GM19324 (cell line): Measurements from ENCODE around the gene IRAK2.

ENCODE experiments used
- ATAC-seq: cut with Tn5 transposase; IDR thresholded peaks from one replicate; pipeline ENCODE4 v1.9.1; 2021; ENCODE audit warnings: mild to moderate bottlenecking, moderate library complexity; ENCODE audit not compliant: unreplicated experiment, low FRiP score

Gene IRAK2

DNA sequence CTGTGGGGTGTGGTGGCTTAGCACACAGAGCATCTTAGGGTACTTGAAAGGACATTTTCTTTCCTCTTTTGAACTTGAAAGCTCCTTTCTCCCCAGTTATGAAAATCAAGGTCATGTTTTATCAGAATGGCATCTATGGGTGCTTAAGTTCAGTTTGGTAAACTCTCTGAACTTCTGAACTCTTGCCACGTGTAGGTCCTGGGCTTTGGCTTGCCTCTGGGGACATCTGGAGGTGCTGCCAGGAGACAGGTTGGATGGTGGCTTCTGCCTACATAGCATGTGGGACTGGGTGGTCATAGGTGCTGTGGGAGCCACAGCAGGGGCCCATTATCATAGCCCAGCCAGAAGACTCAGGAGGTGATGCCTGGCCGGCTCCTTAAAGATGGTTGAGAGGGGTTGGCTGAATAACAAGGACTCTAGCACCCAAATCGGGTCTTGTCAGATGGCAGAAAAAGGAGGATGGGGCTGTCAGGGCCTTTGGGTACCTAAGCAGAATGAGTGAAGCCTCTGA, 112.5 kb downstream of the IRAK2 start:
- ATAC-seq, result no peak

DNA sequence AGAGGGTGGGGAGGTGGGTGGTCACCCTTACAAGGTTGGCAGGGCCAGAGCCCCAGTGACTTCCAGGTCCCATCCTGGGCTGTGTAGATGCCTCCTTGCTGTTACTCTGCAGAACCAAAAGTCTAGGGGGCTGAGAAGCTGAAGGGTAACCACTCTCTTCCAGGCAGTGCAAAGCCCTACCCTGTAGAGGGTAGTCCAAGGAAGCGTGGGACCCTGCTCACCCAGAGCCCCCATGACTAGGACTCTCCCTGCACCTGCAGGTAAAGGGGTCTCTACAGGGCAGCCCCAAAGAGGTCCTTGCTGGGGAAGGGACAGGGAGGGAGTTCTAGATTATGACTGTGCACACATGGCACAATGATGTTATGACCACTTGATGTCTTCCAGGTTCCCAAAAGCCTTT, 113.8 kb downstream of the IRAK2 start:
- ATAC-seq, result no peak

DNA sequence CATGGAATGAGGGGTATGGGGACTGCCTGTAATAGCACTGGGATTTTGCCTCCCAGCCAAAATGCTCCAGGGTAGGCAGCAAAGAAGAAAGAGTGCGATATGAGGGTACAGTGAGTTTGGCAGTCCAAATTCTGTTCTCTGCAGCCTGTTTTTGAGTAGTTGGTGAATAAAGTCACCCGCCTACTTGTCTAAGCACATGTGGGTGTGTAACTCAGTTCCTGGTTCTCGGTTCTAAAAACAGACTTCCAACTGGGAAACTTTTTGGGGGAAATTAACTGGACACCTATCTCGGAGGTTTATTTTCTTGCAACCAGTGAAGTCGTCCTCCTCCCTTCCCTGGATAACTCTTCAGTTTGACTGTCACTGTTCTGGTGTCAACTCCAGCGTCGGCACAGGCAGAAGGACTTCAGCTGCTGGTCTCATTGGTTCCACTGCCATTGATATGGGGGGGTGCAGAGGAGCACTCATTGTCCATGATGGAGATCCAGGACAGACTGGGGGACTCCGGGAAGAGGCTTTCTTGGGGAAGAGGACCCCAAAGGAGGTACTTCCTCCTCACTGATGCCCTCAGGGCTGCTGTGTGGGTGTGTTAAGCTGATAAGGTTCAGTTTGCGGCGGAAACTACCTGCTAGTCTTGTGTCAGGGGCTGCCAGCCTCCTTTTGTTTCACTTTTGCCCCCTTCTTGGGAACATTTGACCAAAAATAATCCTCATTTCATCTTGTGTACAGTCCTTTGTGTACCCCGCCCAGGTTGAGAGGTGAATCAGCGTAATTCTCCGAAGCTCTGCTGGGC, 114.9 kb downstream of the IRAK2 start:
- no peak for ATAC-seq

GRCh38 chr3:10280177-10280529, 115.4 kb downstream of the IRAK2 start:
- ATAC-seq, result no peak

DNA sequence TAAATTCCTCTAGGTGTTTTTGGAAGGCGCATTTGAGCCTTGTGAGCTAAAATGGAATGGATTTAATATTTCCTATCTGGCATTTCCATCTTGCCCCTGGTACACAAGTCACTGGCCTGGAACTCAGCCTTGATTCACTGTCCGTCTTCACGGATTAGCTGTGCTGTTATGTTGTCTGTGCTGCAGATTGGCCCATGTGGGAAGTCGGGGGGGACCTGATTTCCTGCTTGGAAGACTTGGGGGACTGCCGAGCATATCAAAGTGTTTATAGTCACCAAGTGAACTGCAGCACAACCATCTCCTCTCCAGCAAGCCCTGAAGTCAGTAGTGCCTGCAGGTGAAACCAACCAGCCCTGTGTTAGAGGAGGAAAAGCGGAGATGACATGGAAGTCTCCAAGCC, 115.9 kb downstream of the IRAK2 start:
- no peak for ATAC-seq

GRCh38 chr3:10281951-10282350, 117.2 kb downstream of the IRAK2 start:
- ATAC-seq, result no peak

- no peak for ATAC-seq
Observed at GRCh38 chr3:10283638-10284037, 118.9 kb downstream of the IRAK2 start.

GRCh38 chr3:10284496-10284895, 119.8 kb downstream of the IRAK2 start:
- no peak for ATAC-seq

GRCh38 chr3:10285272-10286132, 120.8 kb downstream of the IRAK2 start:
- no peak for ATAC-seq

DNA sequence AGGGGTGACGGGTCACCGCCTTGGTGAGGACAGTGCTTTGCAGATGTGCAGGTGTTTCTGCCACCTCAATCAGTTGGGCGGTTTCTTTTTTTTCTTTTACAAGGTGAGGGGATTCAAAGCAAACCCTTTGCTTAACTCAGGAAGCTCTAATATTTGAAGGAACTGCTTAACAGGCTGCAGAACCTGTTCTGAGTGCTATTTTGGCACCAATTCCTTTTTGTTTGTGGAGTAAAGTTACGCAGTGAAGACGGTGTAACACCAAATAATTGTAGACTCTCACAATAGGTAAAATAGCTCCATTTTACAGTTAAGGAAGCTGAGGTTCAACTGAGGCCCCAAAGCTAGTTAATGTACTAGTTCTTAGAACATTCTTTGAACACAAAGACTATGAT, 121.4 kb downstream of the IRAK2 start:
- no peak for ATAC-seq

GRCh38 chr3:10286596-10287295, 122.0 kb downstream of the IRAK2 start:
- ATAC-seq, result no peak

- ATAC-seq, result no peak
Observed at GRCh38 chr3:10287936-10288574, 123.3 kb downstream of the IRAK2 start.

GRCh38 chr3:10288575-10288960, 123.8 kb downstream of the IRAK2 start:
- ATAC-seq, result no peak

- no peak for ATAC-seq
Observed at GRCh38 chr3:10289077-10289476, 124.4 kb downstream of the IRAK2 start.

DNA sequence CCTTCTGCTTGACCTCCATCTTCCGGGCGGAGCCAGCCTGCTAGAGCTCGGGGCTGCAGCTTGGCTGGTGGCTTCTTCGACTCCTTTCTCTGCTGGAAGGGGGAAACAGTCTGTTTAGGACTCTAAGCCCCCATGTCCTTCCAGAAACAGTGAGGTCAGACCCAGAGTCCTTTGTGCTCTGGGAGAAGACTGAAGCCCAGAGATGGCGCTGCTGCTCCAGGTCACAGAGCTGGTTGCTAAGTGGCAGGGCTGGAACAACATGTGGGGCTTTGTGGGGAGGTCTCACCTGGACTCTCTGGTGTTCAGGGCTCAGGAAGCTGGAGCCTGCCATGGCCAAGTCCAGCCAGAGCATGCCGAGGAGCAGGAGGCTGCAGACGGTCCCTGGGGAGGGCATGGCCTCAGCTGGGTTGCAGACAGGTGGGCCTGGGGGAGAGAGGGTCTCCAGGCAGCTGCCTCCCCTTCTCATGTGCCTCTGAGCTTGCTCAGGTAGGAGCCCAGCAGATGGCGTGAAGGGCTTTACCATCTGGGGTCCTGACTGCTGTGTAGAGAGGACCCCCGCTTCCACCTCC, 125.2 kb downstream of the IRAK2 start:
- ATAC-seq, result no peak

- ATAC-seq, result no peak
Observed at GRCh38 chr3:10290481-10291176, 125.9 kb downstream of the IRAK2 start.

DNA sequence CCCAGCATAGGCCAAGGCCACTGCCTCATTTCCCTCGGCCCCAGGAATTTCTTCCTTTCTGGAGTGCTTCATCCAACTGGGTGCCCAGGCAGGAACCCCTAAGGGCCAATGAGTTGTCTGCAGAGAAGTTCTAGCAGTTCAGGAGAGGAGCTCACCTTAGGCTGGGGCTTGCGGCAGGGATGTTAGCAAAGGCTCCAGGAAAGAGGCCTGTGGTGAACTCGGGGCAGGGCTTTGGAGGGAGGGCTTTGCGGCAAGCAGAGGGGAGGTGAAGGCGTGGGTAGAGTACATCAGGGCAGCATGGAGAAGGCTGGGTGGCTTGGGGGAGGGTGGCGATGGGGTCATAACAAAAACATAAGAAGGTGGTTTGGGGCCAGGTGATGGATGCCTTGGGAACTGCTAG, 126.9 kb downstream of the IRAK2 start:
- no peak for ATAC-seq

- ATAC-seq, result no peak
Observed at GRCh38 chr3:10292505-10293419, 128.0 kb downstream of the IRAK2 start, which contains the start of gene GHRL. TSS of gene GHRL (minus strand) at chr3:10292947. CDS start at chr3:10290180, 2,767 bp downstream.
